Right lung (tissue), 5 donors: ENCODE measurements around the gene PER3. TPM values are rescaled to one million over a fixed set of nuclear protein-coding genes. Genes with fewer than 3 reads are reported as not detected.
A peak's percentile ranks its signal among the peaks of the same experiment; 100 is the strongest.
"Not testable (repeated sequence)": the region's sequence is repeated elsewhere in the genome, so short reads cannot be mapped to it uniquely, and the experiment has no call there.

Experiments used
- DNase-seq, 2 donors: peaks; one replicate each; pipeline ENCODE4 v3.0.0-alpha.2; 2013
- polyA plus RNA-seq, 5 donors: library from polyadenylated mRNA; unstranded; fragments of 120-200 nt; gene quantifications; one replicate each; pipeline versions ENCODE4 v1.2.1 to v1.2.3, GENCODE V29; 2013; ENCODE audit warnings: inconsistent platforms in 1 of 5, low replicate concordance in 1 of 5; ENCODE audit not compliant: insufficient read length in 5 of 5, insufficient read depth in 1 of 5

The PER3 gene
- polyA plus RNA-seq, 5 donors: 7.8 to 16.1 (median 10.1) TPM

GRCh38 chr1:7777591-7777990 lies 6.5 kb upstream of the PER3 start:
- DNase-seq: peak in 1 of 2 donors; percentile 20

GRCh38 chr1:7778133-7778628 lies 5.9 kb upstream of the PER3 start:
- DNase-seq: no peak

DNA sequence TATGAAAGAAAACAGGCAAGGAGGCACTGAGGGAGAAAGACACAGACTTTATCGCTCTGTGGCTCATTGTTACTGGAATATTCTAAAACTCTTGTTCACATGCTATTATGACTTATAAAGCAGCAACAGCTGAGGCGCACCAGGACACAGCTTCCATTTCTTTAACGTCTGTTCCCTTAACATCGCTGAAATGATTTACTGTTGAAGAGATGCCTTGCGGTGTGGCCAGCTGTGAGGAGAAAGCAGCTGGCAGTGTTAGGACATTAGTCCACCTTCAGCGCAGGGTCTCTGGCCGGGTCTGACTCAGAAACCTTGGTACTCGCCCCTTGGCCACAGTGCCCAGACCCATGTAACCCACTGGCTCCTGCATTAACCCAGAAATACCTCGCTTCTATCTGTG lies 3.1 kb upstream of the PER3 start:
- no peak for DNase-seq

DNA sequence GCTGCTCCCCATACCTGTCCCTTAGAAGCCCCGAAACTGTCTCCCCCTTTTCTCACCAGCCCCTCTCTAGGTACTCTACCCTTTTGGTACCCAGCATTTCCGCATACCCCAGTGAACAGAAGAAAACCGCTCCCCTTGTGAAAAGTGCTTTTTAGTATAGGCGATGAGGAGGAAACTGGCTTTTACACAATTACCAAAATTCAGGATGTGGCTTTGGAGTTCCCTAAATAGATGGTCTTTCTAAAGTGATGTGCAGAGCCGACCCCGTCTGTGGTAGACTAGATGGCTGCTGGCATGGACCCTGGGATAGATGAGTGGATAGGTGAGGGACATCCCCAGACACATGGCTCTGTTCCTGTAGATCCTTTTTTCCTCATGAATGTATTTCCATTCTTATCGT lies 2.6 kb upstream of the PER3 start:
- no peak for DNase-seq

- DNase-seq: no peak
Observed at GRCh38 chr1:7781923-7782495, 2.1 kb upstream of the PER3 start.

- peak in 1 of 2 donors; percentile 24 for DNase-seq
Observed at GRCh38 chr1:7783178-7783711, 846 bp upstream of the PER3 start.

- no peak for DNase-seq
Observed at GRCh38 chr1:7784492-7785071, 491 bp downstream of the PER3 start.

- DNase-seq: no peak
Observed at GRCh38 chr1:7785108-7785507, 1.0 kb downstream of the PER3 start.

DNA sequence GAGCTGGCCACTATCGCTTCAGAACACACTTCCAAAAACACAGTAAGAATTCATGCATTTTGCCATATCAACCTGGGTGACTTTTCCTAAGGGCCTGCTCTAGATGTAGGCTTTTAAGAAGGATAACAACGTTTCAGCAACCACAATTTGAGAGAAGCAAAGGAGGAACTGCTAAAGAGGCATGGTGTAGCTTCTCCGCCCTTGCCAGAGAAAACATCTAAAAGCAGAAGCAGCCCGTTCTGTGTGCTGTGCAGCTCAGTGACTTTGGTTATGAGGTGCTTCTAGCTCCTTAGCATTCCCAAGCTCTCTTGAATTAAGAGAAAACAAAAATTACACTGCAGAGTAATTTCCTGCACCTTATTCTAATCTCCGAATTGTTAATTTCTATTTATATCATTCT lies 2.7 kb downstream of the PER3 start:
- no peak for DNase-seq

DNA sequence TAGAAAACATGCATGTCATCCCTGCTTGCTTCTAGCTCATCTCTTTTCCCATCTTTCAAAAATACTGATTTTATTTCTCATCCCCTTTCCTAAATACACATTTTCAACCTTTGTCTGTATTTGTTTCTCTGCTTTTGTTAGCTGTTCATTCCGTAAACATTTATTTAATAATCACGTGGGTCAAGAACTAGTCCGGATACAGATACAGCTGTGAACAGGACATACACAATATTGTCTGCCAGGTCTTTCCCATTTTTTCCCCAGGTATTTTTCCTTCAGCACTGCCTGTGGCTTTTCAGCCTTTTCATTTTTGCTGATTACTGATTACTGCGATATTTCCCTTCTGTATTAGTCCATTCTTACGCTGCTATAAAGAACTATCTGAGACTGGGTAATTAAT lies 5.7 kb downstream of the PER3 start:
- DNase-seq: no peak

DNA sequence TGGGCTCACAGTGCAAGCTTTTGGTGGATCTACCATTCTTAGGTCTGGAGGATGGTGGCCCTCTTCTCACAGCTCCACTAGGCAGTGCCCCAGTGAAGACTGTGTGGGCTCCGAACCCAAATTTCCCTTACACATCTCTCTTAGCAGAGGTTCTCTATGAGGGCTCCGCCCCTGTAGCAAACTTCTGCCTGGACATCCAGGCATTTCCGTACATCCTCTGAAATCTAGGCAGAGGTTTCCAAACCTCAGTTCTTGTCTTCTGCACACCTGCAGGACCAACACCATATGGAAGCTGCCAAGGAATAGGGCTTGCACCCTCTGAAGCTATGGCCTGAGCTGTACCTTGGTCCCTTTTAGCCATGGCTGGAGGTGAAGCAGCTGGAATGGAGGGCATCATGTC lies 6.9 kb downstream of the PER3 start:
- not testable (repeated sequence) for DNase-seq

DNA sequence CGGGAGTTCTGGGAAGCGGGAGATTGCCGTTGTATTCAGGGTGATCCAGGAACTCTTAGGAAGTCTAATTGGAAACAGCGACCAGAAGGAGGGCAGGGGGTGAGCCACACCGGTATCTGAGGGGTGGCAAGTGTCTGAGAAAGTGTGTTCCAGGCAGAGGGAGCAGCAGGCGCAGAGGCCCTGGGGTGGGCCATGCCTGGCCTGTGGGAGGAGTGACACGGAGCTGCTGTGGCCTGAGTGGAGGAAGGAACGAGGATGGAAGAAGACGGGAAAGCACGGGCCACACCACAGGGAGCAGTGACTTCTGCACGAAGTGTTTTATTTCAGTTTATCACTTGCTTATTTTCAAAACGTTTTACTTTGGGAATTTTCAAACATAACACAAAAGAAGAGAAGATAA lies 11.3 kb downstream of the PER3 start:
- DNase-seq: no peak

DNA sequence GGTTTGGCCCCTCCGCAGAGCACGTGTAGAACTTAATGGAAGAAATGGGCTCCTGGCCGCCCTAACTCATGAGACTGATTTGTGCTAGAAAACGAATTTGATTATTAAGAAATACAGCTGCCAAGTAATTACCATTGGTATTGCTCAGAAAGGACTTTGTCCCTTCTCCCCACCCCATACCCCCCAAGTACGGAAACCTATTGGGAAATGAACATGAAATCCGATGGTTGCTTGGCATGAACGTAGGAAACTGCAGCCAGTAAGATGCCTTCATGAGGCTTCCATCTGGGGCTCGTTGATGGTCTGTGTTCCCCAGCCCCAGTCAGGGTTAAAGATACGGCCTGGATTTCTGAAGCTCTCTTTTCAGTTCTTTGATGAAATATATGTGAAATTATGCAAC lies 21.4 kb downstream of the PER3 start:
- DNase-seq: no peak

- DNase-seq: no peak
Observed at GRCh38 chr1:7808253-7808844, 24.3 kb downstream of the PER3 start.

DNA sequence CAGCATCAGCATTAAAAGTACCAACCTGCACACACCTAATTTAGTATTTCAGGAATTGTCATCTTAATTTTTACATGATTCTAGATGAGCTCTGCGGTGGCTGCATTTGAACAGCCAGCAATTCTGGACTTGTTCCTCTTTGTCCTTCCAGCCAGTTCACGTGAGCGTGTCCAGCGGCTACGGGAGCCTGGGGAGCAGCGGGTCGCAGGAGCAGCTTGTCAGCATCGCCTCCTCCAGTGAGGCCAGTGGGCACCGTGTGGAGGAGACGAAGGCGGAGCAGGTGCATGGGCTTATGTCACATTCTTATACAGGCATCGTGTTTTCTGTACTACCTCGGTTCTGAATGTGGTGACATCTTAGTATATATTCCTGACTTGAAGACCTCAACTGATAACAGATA lies 25.7 kb downstream of the PER3 start:
- DNase-seq: no peak

- DNase-seq: no peak
Observed at GRCh38 chr1:7810395-7810794, 26.3 kb downstream of the PER3 start.

DNA sequence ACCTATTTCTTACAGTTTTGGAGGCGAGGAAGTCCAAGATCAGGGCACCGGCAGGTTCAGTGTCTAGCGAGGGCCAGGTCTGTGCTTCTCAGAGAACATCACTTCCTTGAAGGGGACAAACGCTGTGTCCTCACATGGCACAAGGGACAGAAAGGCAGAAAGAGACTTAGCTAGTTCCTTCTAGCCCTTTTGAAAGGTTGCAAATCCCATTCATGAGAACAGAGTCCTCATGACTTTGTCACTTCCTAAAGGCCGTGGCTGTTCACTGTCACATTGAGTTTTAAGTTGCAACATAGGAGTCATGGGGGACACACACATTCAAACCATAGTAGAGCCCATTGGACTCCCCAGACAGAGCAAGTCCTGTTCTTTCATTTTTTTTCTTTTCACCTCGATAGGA lies 27.4 kb downstream of the PER3 start:
- no peak for DNase-seq

- no peak for DNase-seq
Observed at GRCh38 chr1:7813677-7814373, 29.7 kb downstream of the PER3 start.

DNA sequence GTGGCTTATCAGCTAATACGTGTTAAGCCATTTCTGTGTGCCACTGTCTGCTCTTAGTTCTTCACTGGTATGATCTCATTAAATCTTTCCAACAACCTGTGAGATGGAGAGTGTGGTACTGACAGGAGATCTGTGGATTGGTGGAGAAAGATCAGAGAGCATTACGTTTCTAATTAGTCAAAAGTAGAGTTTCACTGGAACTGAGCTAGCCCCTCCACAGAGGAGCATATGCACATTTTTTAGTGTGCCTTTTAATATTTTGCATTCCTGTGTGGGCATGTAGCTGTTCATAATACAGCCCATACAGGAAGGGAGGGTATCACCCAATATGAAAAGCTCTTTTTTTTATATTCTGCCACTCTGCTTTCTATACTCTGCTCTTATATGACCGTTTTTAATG lies 37.2 kb downstream of the PER3 start:
- no peak for DNase-seq

DNA sequence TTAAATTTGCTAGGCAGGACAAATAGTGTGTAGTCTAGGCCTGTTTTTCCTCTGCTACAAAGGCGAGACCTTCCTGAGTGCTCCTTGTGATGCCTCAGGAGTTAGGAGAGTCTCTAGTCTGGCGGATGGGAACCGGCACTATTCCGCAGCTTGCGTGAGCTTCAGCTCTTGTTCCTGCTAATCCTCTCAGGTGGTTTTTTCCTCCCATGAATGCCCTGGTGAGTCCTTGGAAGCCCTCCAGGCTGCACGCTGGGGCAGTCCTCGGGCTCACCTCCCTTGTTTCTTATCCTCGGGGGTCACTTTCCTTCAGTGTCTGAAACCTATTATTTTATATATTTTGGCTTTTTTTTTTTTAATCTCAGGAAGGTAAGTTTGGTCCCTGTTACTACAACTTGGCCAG lies 40.6 kb downstream of the PER3 start:
- no peak for DNase-seq

- DNase-seq: no peak
Observed at GRCh38 chr1:7826363-7826762, 42.3 kb downstream of the PER3 start.

DNA sequence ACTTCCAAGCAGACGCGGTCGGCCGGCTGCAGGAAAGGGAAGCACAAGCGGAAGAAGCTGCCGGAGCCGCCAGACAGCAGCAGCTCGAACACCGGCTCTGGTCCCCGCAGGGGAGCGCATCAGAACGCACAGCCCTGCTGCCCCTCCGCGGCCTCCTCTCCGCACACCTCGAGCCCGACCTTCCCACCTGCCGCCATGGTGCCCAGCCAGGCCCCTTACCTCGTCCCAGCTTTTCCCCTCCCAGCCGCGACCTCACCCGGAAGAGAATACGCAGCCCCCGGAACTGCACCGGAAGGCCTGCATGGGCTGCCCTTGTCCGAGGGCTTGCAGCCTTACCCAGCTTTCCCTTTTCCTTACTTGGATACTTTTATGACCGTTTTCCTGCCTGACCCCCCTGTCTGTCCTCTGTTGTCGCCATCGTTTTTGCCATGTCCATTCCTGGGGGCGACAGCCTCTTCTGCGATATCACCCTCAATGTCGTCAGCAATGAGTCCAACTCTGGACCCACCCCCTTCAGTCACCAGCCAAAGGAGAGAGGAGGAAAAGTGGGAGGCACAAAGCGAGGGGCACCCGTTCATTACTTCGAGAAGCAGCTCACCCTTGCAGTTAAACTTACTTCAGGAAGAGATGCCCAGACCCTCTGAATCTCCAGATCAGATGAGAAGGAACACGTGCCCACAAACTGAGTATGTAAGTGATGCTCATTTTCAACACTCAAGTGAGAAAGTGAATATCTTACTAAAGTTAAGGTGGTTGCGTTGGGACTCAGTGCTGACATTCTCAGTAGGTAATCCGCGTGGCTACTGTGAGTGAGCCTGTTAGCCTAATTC lies 43.2 kb downstream of the PER3 start:
- DNase-seq: no peak
